GM19240 (cell line): ENCODE results near the gene SLC13A1.

Experiments
- DNase-seq: peaks from one replicate; pipeline ENCODE4 v3.0.0; 2011; ENCODE audit warnings: low spot score; ENCODE audit not compliant: insufficient read length

Gene SLC13A1

GRCh38 chr7:123193235-123193634, 6.5 kb downstream of the SLC13A1 start:
- DNase-seq = no peak

GRCh38 chr7:123191132-123191531, 8.6 kb downstream of the SLC13A1 start:
- DNase-seq = no peak

GRCh38 chr7:123190109-123190831, 9.5 kb downstream of the SLC13A1 start:
- no peak for DNase-seq

GRCh38 chr7:123185756-123186155, 14.0 kb downstream of the SLC13A1 start:
- DNase-seq = no peak

GRCh38 chr7:123184271-123184670, 15.5 kb downstream of the SLC13A1 start:
- no peak for DNase-seq

- DNase-seq = no peak
Measured at GRCh38 chr7:123183431-123183830, 16.3 kb downstream of the SLC13A1 start.

GRCh38 chr7:123177442-123177841, 22.3 kb downstream of the SLC13A1 start:
- DNase-seq = no peak

GRCh38 chr7:123170333-123171246, 29.2 kb downstream of the SLC13A1 start:
- no peak for DNase-seq

- DNase-seq = no peak
Measured at GRCh38 chr7:123169065-123169464, 30.7 kb downstream of the SLC13A1 start.

GRCh38 chr7:123157606-123158005, 42.2 kb downstream of the SLC13A1 start:
- DNase-seq = no peak

- DNase-seq = no peak
Measured at GRCh38 chr7:123155571-123155970, 44.2 kb downstream of the SLC13A1 start.

- DNase-seq = peak; percentile 19
Measured at GRCh38 chr7:123154231-123154860, 45.4 kb downstream of the SLC13A1 start.

GRCh38 chr7:123151443-123151842, 48.3 kb downstream of the SLC13A1 start:
- no peak for DNase-seq

GRCh38 chr7:123148813-123149212, 51.0 kb downstream of the SLC13A1 start:
- DNase-seq = no peak

- DNase-seq = no peak
Measured at GRCh38 chr7:123143252-123144006, 56.3 kb downstream of the SLC13A1 start.

- DNase-seq = no peak
Measured at GRCh38 chr7:123140561-123140960, 59.2 kb downstream of the SLC13A1 start.

GRCh38 chr7:123135960-123136359, 63.8 kb downstream of the SLC13A1 start:
- DNase-seq = no peak

GRCh38 chr7:123133924-123134323, 65.8 kb downstream of the SLC13A1 start:
- no peak for DNase-seq

- no peak for DNase-seq
Measured at GRCh38 chr7:123131961-123132360, 67.8 kb downstream of the SLC13A1 start.

- no peak for DNase-seq
Measured at GRCh38 chr7:123131556-123131955, 68.2 kb downstream of the SLC13A1 start.

- no peak for DNase-seq
Measured at GRCh38 chr7:123131140-123131539, 68.6 kb downstream of the SLC13A1 start.
